ENCODE measurements around the gene OLIG3.

OLIG3 gene

DNA sequence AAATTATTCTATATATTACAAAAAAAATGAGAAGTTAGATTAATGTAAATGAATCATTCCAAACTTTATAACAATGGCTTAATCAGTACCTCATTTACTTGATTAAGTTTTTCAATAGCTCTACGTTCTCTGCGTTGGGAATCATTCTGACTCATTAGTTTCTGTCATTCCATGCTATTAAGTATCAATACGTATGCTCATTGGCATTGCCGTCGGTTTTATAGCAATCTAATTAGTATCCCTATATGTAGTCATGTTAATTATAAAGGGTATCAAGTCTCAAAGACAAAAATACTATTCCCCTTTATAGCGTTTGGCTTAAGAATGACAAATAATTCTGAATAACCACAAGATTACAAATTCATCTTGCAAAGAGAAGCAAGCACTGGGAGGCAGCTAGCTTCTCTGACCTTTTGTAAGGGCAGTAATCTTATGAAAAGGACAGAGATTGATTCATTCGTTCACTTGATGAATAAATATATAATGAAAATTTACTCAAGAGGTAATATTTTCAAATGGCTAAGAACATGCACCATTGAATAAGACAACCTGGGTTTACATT is 41.8 kb downstream of the OLIG3 start:
- no peak for DNase-seq (ENCODE audit: low read depth, low spot score)
- POLR2A ChIA-PET, result no interaction called here
- TF ChIP-seq, protein P1, sequence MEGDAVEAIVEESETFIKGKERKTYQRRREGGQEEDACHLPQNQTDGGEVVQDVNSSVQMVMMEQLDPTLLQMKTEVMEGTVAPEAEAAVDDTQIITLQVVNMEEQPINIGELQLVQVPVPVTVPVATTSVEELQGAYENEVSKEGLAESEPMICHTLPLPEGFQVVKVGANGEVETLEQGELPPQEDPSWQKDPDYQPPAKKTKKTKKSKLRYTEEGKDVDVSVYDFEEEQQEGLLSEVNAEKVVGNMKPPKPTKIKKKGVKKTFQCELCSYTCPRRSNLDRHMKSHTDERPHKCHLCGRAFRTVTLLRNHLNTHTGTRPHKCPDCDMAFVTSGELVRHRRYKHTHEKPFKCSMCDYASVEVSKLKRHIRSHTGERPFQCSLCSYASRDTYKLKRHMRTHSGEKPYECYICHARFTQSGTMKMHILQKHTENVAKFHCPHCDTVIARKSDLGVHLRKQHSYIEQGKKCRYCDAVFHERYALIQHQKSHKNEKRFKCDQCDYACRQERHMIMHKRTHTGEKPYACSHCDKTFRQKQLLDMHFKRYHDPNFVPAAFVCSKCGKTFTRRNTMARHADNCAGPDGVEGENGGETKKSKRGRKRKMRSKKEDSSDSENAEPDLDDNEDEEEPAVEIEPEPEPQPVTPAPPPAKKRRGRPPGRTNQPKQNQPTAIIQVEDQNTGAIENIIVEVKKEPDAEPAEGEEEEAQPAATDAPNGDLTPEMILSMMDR (IDR thresholded peaks at IDR 0.05; ENCODE audit: insufficient read depth, low read length, missing control alignments), result no peak
- H3K4me3 ChIP-seq (ENCODE audit: low read depth, low read length), result no peak overlapping the region
- CTCF ChIA-PET, result no interaction called here

DNA sequence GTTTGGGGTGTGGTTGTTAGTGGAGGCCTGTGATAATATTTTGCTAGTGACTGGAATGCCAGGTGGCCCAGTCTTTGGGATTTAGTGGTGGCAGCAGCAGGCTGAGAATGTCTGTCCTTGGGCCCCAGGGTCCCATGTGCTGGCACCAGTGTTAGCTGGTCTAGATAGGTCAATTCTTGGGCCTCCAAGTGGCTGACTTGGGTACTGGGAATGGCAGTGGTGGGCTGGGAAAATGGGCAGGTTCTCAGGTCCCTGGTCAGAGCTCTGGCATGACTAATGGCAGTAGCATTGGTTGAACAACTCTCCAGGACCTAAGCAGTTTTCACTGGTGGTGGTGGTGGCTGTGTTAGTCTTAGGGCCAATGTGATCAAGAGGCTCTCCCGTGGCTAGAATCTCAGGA is 50.3 kb downstream of the OLIG3 start:
- ChIA-PET POLR2A (no interaction called here), CTCF (no interaction called here)
- H3K4me3 ChIP-seq (ENCODE audit: low read depth, low read length), result no peak overlapping the region
- TF ChIP-seq, protein P1 (IDR thresholded peaks at IDR 0.05; ENCODE audit: insufficient read depth, low read length, missing control alignments), result no peak
- no peak for DNase-seq (ENCODE audit: low read depth, low spot score)
